HL-60/S4 (cell line): ENCODE data around the gene PRAMEF1.
"Not testable (repeated sequence)": the region's sequence is repeated elsewhere in the genome, so short reads cannot be mapped to it uniquely, and the experiment has no call there.

Source experiments
- in situ Hi-C: fragments of 300-500 bp; cut with MboI; formaldehyde crosslinking; loops from 2 replicates; pipeline ENCODE4 v1.14.3; 2022; ENCODE audit warnings: low sequenced_read_pairs

Gene PRAMEF1, protein sequence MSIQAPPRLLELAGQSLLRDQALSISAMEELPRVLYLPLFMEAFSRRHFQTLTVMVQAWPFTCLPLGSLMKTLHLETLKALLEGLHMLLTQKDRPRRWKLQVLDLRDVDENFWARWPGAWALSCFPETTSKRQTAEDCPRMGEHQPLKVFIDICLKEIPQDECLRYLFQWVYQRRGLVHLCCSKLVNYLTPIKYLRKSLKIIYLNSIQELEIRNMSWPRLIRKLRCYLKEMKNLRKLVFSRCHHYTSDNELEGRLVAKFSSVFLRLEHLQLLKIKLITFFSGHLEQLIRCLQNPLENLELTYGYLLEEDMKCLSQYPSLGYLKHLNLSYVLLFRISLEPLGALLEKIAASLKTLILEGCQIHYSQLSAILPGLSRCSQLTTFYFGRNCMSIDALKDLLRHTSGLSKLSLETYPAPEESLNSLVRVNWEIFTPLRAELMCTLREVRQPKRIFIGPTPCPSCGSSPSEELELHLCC

DNA sequence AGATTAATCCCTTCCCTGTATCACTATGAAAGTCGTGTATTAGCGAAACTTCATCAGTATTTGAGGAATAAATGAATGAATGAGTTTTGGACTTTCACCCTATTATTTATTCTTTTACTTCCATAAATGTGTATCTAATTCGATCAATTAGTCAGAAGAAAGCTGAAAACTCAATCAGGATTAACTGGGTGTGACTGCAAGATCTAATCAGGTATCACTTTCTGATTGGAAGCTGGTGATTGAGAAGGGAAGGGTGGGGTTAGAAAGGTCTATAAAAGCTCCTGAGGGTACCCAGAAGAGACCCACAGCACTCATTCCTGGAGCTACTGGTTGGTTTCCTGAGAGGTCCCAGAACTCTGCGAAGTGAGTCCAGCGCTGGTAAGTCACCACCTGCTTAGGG is at the start of gene PRAMEF1:
PRAMEF1 (plus strand) TSS at position 301 of the 400 bp plus-strand sequence. CDS start 1,831 bp downstream, outside the sequence.
- in situ Hi-C loops = not testable (repeated sequence)

DNA sequence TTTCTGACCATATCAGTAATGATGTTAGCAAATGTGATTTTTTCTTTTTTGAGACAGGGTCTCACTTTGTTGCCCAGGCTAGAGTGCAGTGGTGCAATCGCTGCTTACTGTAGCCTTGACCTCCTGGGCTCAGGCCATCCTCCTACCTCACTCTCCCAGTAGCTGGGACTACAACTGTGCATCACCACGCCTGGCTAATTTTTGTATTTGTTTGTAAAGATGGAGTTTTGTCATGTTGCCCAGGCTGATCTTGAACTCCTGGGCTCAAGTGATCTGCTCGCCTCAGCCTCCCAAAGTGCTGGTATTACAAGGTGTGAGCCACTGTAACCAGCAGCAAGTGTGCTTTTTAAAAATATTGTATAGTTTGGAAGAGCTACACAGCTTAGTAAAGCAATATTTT is 49.3 kb upstream of the PRAMEF1 start:
- in situ Hi-C loops = no loop called here

DNA sequence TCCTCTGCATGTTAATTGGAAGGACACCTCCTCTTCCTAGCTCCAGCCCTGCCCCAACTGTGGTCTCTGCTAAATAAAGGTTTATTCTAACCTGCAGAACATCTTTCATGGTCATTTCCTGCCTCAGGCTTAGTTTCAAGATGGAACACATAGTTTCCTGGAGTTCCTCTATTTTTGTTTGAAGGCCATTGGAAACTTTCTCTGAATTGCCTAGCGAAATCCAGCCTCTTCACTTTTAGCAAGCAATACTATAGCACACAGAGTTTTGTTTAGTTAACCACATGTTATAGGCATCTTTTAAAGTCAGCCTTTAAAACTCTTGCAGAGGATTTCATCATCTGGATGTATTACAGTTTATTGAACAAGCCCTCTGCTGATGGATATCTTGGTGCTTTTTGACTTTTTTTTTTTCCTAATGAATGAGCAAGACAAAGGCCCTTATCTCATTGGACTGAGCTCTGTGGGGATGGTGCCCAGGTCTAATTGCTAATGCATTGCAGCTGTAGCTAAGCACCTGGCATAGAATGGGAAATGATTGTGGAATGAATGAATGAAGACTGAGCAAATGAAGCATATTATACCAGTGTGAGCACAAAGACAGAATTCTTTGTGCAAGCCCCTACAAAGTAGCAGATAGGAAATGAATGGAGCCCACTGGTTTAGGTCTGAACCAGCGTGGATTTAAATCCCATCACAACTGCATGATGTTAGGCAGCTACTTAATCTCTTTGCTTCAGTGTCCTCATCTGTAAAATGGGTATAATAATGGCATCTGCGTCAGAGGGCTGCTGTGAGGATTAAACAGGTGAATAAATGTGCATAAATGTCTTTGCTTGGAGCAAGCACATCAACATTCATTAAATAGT is 45.8 kb upstream of the PRAMEF1 start:
- in situ Hi-C loops = no loop called here

DNA sequence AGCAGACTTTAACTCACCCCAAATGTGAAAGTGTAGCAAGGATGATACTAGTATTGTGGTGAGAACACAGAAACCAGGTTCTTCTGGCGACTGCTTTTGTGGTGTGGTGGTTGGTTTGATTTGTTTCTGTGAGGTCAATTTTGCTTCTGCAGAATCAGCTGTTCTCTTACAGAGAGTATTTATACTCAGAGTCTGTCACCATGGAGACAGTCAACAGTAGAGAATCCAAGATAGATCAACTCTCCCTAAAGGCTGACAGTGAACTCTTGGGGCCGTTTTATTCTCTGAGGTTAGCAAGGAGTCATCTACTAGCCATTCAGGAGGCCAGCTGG is 45.2 kb upstream of the PRAMEF1 start, which contains the start of gene CFAP107:
CFAP107 (plus strand) TSS at position 209 of the 332 bp plus-strand sequence. CDS start 231 bp downstream, outside the sequence.
- in situ Hi-C loops = no loop called here

DNA sequence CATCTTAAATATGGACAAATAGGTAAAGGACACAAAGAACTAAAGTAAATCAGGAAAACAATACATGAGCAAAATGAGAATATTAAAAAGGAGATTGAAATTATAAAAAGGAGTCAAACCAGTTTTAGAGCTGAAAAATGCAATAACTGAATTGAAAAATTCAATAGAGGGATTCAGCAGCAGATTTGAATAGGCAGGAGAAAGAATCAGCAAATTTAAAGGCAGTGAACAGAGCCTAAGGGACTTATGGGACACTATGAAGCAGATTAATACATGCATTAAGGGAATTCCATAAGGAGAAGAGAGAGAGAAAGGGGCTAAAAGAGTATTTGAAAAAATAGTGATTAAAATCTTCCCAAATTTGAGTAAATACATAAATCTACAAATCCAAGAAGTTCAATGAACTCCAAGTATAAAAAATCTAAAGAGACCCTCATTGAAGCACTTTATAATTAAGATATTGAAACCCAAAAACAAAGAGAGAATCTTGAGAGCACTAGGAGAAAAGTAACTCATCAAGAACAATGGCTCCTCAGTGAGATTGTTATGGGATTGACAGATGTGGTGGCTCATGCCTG is 42.3 kb upstream of the PRAMEF1 start:
- in situ Hi-C loops = no loop called here

DNA sequence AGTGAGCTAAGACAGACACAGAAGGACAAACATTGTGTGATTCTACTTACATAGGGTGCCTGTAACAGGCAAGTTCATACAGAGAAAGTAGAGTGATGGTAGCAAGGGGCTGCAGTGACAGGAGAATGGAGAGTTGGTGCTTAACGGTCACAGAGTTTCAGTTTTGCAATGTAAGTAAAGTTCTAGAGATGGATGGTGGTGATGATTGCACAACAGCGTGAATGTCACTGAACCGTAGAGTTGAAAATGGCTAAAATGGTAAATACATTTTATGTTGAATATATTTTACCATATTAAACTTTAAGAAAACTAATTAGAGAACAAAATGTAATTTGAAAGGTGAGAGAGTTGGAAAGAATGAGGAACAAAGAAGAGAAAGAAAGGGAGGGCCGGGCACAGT is 36.5 kb upstream of the PRAMEF1 start:
- in situ Hi-C loops = no loop called here

DNA sequence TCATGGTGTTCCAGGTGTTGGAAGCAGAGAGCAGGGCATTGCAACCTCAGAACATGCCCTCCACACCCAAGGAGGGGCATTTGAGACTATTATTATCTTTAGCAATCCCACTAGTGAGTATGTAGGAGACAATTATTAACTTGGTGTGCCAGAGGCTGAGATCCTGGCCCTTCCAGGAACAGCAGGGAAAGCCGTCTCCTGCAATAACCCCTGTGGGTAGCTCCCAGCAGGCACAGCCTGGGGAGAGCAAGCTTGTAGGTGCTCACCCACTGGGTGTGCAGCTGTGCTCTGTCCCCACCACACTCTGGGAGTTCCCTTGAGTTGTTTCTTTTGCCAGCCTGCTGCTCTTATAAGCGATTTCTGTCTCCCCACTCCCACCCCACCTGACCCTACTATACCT is 34.9 kb upstream of the PRAMEF1 start:
- in situ Hi-C loops = no loop called here

DNA sequence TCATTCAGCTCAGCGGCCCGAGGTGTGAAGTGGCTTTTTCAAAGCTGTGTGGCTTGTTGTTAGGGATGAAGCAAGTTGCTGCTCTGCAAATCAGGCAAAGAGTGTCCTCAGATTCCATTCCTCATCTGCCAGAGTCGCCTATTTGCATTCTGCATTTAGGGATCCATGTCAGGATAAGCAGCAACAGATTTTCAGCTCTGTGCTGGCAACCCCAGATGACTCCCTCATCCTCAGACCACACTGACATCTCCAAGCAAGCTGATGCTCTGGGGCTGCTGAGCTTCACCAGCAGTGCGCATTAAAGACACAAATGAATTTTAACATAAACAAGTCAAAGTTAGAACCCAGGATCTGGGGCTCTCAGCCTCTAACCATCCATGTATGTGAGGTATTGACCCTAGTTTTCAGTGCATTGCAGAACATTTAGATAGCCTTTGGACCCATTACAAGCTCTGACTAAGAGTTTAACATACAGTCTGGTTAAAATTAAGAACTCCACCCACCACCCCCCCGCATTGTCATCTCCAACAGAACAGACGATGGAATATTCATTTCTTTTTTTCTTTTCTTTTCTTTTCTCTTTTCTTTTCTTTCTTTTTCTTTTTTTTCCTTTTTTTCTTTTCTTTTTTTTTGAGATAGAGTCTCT is 34.3 kb upstream of the PRAMEF1 start:
- in situ Hi-C loops = no loop called here

DNA sequence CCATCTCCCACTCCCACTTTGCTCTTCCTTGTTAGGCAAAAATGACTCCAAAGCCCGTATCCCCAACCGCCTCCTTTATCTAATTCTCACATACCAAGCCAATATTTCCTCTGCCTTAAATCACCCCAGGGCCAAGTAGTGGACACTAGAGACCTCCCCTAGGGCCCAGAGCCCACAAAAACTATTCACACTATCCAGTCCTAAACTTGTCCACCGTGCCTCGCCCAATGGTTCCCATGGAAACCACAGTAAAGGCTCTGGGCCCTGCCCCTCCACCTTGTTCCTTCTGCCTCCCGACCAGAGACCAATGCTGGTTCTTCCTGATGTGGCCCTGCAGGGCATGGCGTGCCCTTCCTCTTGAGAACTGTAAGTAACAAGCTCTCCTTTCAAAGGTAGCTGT is 33.4 kb upstream of the PRAMEF1 start:
- in situ Hi-C loops = no loop called here

DNA sequence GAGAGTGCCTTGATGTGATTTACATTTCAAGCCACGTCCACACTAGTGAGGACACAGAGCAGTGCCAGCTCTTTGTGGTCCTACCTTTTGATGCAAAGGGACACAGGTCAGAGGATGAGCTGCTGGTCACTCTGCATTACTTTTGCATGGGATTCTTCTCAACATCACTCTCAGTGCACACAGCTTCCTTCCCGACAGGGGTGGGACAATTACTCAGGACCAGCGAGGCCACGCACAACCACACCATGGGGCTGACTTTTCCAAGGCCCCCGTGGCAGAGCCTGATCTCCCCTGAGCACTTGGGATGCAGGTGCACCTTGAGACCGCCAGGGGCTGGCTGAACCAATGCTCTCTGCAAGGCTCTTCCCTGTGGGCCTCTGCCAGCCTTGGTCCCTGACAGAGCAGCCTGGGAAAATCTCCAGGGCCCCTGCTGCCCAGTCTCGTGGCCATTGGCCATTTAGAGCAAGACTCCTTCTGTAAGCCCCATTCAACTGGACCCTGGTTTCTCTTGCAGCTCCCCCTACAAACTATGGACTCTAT is 30.9 kb upstream of the PRAMEF1 start:
- in situ Hi-C loops = no loop called here

DNA sequence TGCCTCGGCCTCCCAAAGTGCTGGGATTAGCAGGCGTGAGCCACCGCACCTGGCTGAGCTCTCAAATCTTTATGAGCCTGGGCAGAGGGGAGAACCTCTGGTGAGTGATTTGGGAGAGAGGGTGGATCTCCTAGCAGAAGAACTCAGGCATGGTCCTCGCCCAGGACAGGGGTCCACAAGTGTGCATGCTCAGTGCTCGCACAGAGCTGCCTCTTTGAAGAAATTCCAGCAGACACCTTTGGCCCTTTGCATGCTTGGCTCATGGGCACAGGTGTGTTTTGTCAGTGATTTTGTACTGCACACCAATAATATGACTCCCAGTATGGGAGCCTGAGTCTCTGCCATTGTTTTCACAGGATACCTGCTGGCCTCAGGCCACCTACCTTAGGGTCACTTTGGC is 29.4 kb upstream of the PRAMEF1 start:
- in situ Hi-C loops = no loop called here

DNA sequence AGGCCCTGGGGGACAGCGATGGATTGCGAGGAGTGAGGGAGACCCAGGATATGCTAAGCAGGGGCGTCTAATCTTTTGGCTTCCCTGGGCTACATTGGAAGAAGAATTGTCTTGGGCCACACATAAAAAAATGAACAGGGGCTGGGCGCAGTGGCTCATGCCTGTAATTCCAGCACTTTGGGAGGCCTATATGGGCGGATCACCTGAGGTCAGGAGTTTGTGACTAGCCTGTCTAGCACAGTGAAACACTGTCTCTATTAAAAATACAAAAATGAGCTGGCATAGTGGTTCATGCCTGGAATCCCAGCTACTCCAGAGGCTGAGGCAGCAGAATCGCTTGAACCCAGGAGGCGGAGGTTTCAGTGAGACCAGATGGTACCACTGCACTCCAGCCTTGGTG is 28.4 kb upstream of the PRAMEF1 start:
- in situ Hi-C loops = no loop called here

DNA sequence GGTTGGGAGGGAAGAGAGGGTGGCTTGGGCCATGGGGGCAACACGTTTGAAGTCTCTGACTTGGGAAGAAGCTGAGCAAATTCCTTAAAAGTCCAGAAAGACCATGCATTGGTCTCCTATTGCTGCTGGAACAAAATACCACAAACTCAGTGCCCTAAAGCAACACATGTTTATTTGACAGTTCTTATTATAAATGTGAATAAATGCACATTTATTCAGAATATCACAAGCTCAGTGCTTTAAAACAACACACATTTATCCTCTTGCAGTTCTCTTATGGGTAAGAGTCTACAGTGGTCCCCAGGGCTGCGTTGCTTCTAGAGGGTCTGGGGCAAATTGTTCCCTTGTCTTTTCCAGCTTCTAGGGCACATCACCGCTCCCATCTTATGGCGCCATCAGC is 27.7 kb upstream of the PRAMEF1 start:
- in situ Hi-C loops = no loop called here

DNA sequence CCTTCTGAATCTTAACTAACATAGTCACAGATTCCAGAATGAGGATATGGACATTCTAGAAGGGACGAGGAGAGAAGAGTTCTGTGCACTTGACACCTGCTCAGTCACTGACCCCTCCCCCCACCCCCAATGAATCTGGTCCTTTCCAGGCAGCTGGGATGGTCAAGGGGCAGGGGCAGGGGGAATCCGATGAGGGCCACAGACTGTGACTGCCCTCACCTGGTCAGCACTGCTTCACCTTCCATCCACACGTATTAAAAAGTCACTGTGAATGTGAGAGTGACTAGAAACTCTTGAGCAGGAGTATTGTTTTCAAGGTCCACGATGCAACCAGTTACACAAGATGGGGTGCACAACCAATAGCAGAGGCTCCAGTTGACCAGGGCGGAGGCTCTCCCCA is 27.2 kb upstream of the PRAMEF1 start:
- in situ Hi-C loops = no loop called here

DNA sequence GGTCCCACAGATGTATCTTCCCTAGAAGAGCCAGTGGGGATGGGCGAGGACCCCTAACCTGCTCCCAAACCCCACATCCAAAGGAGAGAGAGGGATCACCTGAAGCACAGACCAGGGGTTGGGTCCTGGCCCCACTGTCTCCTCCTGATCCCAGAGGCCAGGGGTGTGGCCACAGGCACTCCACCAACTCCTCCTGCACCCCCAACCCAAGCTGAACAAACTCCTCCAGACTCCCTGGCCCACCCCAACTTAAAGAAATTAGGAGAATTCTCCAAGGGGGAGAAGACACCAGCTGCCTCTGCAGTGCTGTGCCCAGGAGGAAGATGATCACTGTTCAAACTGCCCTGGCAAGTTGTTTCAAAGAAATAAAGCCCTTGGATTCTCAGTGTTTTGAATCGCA is 22.2 kb upstream of the PRAMEF1 start:
- in situ Hi-C loops = no loop called here

DNA sequence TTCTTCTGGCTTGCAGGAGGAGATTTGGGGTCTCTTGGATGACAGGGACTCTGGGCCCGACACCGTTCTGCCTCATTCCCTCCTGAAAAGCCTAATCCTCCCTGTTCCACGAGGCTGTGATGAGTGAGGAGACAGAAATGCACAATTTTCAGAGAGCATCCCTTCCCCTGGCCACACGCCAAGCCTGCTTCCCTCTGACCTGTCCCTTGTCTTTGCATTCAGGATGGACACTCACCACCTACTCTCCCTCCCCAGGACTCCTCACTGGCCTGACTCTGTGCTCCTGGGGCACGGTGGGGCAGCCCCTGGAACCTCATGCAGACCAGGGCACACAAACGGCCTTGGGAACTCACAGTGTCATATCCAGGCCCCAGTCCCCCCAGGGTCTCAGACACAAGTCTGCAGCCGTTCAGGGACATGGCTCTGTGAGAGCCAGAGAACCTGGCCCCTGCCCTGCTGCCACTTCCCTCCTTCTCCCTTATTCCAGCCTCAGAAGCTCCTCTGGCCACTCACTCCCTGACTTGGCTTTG is 21.2 kb upstream of the PRAMEF1 start:
- in situ Hi-C loops = no loop called here

DNA sequence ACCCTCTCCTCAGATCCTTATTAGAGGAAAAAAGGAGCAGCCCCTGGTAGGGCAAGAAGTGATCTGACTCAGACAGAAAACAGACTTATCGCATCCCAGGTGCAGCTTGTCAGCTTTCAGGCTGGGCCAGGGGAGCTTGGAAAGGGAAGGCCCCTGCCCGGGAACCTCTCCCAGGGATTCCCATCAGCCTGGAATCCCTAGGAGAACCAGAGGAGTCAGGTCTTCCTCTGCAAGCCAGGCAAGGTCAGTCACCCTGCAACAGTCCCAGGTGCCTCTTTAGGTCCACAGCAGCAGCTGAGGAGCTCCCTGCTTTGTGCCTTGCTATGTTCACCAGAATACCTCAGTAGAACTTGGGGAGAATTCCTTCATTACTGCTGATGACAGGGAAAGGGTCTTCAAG is 20.6 kb upstream of the PRAMEF1 start:
- in situ Hi-C loops = no loop called here

DNA sequence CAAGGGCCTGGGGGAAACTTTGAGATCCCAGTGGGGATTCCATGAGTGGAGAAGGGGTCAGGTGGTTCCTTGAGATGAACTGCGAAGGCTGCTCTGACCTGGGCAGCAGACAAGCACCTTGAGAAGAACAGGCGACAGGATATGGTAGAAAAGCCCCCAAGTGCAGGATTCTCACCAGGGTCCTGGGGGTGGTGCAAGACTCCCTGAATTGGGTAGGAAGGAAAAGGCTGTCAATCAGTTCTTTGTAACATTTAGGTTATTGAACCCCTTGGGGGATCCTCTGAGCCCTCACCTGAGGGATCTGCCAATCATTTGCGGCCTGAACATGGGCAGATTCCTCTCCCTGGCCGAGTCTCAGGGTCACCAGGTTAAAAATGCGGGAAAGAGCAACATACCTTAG is 20.0 kb upstream of the PRAMEF1 start:
- in situ Hi-C loops = no loop called here

DNA sequence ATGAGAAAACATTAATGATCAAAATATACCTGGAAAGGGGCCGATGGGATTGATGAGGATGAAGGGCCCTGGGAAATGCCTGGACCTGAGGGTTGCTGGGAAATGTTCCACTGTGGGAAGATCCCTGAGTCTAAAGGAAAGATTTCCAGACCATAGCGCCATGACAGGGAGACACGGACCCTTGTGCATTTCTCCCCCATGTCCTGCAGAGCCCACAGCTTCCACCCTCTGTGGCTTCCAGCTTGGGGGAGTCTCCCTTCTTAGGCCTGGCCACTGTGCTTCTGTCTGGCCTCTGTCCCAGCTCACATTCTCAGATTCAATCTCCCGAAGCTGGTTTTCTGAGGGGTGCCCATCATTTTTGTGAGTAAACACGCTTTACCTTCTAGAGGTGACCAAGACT is 18.7 kb upstream of the PRAMEF1 start:
- in situ Hi-C loops = no loop called here

DNA sequence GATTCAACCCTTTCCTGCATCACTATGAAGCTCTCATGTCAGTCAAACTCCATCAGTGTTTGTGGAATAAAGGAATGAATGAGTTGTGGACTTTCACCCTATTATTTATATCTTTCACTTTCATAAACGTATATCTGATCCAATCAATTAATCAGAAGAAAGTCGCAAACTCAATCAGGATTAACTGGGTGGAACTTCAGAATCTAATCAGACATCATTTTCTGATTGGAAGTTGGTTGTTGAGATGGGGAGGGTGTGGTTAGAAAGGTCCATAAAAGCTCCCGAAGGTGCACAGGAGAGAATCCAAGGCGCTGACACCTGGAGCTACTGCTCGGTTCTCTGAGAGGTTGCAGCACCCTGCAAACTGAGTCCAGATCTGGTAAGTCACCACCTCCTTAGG is 17.8 kb upstream of the PRAMEF1 start, which contains the start of gene PRAMEF12:
PRAMEF12 (plus strand) TSS at position 301 of the 400 bp plus-strand sequence. CDS start 1,130 bp downstream, outside the sequence.
- in situ Hi-C loops = no loop called here
